ENCODE data around the gene PCMT1.

GRCh38 chr6:149854532-149854931, 105.0 kb downstream of the PCMT1 start:
- no peak for TF ChIP-seq XBP1 (CRISPR knock-in tag; IDR thresholded peaks at IDR 0.05)
- TF ChIP-seq DR1 (CRISPR knock-in tag; IDR thresholded peaks at IDR 0.05) = no peak
- no peak for TF ChIP-seq ZNF496 (CRISPR knock-in tag; IDR thresholded peaks at IDR 0.05; ENCODE audit: insufficient replicate concordance)
- no peak for TF ChIP-seq MAFF (IDR thresholded peaks at IDR 0.05; ENCODE audit: low read depth, low read length)
- no peak for TF ChIP-seq CEBPG (CRISPR knock-in tag; IDR thresholded peaks at IDR 0.05)
- no peak for TF ChIP-seq HOXA7 (CRISPR knock-in tag; IDR thresholded peaks at IDR 0.05)
- TF ChIP-seq ZNF225 (CRISPR knock-in tag; IDR thresholded peaks at IDR 0.05) = no peak
- TF ChIP-seq MEIS1 (CRISPR knock-in tag; IDR thresholded peaks at IDR 0.05; ENCODE audit: borderline replicate concordance) = no peak; the same call in 1 of the 2 replicates
- TF ChIP-seq PHF20 (CRISPR knock-in tag; IDR thresholded peaks at IDR 0.05) = no peak
- TF ChIP-seq IRX3 (CRISPR knock-in tag; IDR thresholded peaks at IDR 0.05; ENCODE audit: borderline replicate concordance, low read depth) = no peak
